Transverse colon (tissue), 4 donors: Measurements from ENCODE around the gene TMOD1. TPM values are rescaled to one million over a fixed set of nuclear protein-coding genes. Genes with fewer than 3 reads are reported as not detected.
A peak's percentile ranks its signal among the peaks of the same experiment; 100 is the strongest.

Experiments
- DNase-seq: peaks from one replicate; pipeline ENCODE4 v3.0.0-alpha.2; 2019
- H3K27ac ChIP-seq, 4 donors: fragments of 200-600 bp; sonication (generic); 2 replicates each; pipeline ENCODE4 v1.5.1; 2016 to 2018; ENCODE audit warnings: inconsistent platforms in 4 of 4
- H3K27me3 ChIP-seq: fragments of 200-600 bp; sonication (generic); 2 replicates; pipeline ENCODE4 v1.5.1; 2017; ENCODE audit warnings: inconsistent platforms
- H3K36me3 ChIP-seq, 4 donors: fragments of 200-600 bp; sonication (generic); 2 replicates each; pipeline ENCODE4 v1.5.1; 2017 to 2019; ENCODE audit warnings: inconsistent platforms in 4 of 4
- H3K4me1 ChIP-seq, 4 donors: fragments of 200-600 bp; sonication (generic); 2 replicates each; pipeline ENCODE4 v1.5.1; 2017 to 2020; ENCODE audit warnings: inconsistent platforms in 4 of 4
- H3K4me3 ChIP-seq, 4 donors: fragments of 200-600 bp; sonication (generic); 1 replicate in 1 of 4; 2 replicates in 3 of 4; pipeline versions ENCODE4 v1.5.1 to v1.6.1; 2017 to 2019; ENCODE audit warnings: inconsistent platforms in 4 of 4
- H3K9me3 ChIP-seq, 2 donors: fragments of 200-600 bp; sonication (generic); 2 replicates each; pipeline ENCODE4 v1.5.1; 2017 to 2019; ENCODE audit warnings: inconsistent platforms in 2 of 2
- CTCF ChIP-seq, 5 experiments: fragments of 200-600 bp in 3 of 5; fragments of 450-650 bp in 2 of 5; sonication (generic) in 3 of 5; IDR thresholded peaks; 1 replicate in 2 of 5; 2 replicates in 3 of 5; pipeline ENCODE4 v1.5.1; 2016 to 2017; ENCODE audit warnings: antibody characterized with exemption in 5 of 5, inconsistent platforms in 3 of 5, mild to moderate bottlenecking in 2 of 5, moderate library complexity in 1 of 5
- EP300 ChIP-seq: sonication (generic); formaldehyde crosslinking; IDR thresholded peaks from one replicate; pipeline ENCODE4 v1.6.1; 2017; ENCODE audit warnings: antibody characterized with exemption, low read depth
- POLR2A ChIP-seq: fragments of 450-650 bp; IDR thresholded peaks from one replicate; pipeline ENCODE4 v1.6.1; 2016; ENCODE audit warnings: antibody characterized with exemption, mild to moderate bottlenecking, moderate library complexity
- POLR2AphosphoS5 ChIP-seq, 3 donors: sonication (generic); formaldehyde crosslinking; IDR thresholded peaks; one replicate each; pipeline ENCODE4 v1.6.1; 2016; ENCODE audit warnings: antibody characterized with exemption in 3 of 3
- WGBS, 2 donors: methylation state at CpG; one replicate each; pipeline ENCODE4 v1.1.5; 2018; ENCODE audit warnings: low coverage in 1 of 2; 5-methylcytosine and 5-hydroxymethylcytosine counted together
- in situ Hi-C, 4 donors: fragments of 200-750 bp; cut with MboI; loops; one replicate each; pipeline versions ENCODE4 v1.15.0 to v1.15.1; 2017; ENCODE audit warnings: low sequenced_read_pairs in 3 of 4, low pct_ligation_motif_present in 1 of 4, low pct_unique_long_range_greater_than_20kb in 1 of 4
- intact Hi-C: fragments of 100-400 bp; cut with DNase I; formaldehyde crosslinking; loops from one replicate; pipeline ENCODE4 v1.15.1; 2023; ENCODE audit warnings: low total_unique reads
- total RNA-seq, 4 donors: library from RNA; depleted of rRNA; stranded (reverse); fragments of >200 nt; gene quantifications; one replicate each; pipeline ENCODE4 v1.1.0, GENCODE V29; 2016

TMOD1 gene
- total RNA-seq, 4 donors from 2014 or later: 4.2 to 11.6 (median 7.1) TPM

GRCh38 chr9:97635026-97635425, 133.6 kb downstream of the TMOD1 start:
- 57 to 65% methylated on average over 3 to 7 of the region's 7 CpGs for WGBS, 2 donors
- DNase-seq: no peak
- Histone ChIP-seq H3K4me1 (peaks cover 23 to 55% (median 39%) of the 10 kb centered on the region in 4 donors), H3K36me3 (no peaks in the 10 kb centered on the region), H3K4me3 (peak overlapping the region in 2 of 4 donors; percentile 96 to 98), H3K9me3 (no peaks in the 10 kb centered on the region), H3K27me3 (no peaks in the 10 kb centered on the region), H3K27ac (peak overlapping the region in 3 of 4 donors; percentile 94 to 99 (median 98))
- in situ Hi-C loops: no loop called here
- intact Hi-C loops: no loop called here
- no peak for TF ChIP-seq EP300
- TF ChIP-seq POLR2AphosphoS5 (IDR thresholded peaks at IDR 0.05): no peak
- TF ChIP-seq POLR2A: no peak
- TF ChIP-seq CTCF (IDR thresholded peaks at IDR 0.05): no peak

- Histone ChIP-seq H3K36me3 (peaks cover 0 to 4% (median 0%) of the 10 kb centered on the region in 4 donors), H3K4me3 (no peak overlapping the region), H3K4me1 (peaks cover 18 to 46% (median 32%) of the 10 kb centered on the region in 4 donors), H3K9me3 (no peaks in the 10 kb centered on the region), H3K27ac (no peak overlapping the region), H3K27me3 (no peaks in the 10 kb centered on the region)
- TF ChIP-seq EP300: no peak
- no peak for TF ChIP-seq POLR2A
- no peak for TF ChIP-seq POLR2AphosphoS5 (IDR thresholded peaks at IDR 0.05)
- TF ChIP-seq CTCF (IDR thresholded peaks at IDR 0.05): no peak
- DNase-seq: no peak
- intact Hi-C loops: no loop called here
- in situ Hi-C loops: no loop called here
- 87 to 90% methylated on average over 3 of the region's 3 CpGs for WGBS, 2 donors
Measured at GRCh38 chr9:97636903-97637302, 135.4 kb downstream of the TMOD1 start.

- DNase-seq: no peak
- TF ChIP-seq POLR2AphosphoS5 (IDR thresholded peaks at IDR 0.05) (no peak), CTCF (IDR thresholded peaks at IDR 0.05) (no peak), EP300 (no peak), POLR2A (no peak)
- intact Hi-C loops (no loop called here), in situ Hi-C loops (no loop called here)
- 72 to 100% methylated on average over 1 to 3 of the region's 3 CpGs for WGBS, 2 donors
- H3K27me3 ChIP-seq: no peaks in the 10 kb centered on the region
- H3K4me1 ChIP-seq: peaks cover 16 to 41% (median 28%) of the 10 kb centered on the region in 4 donors
- no peak overlapping the region for H3K4me3 ChIP-seq
- no peaks in the 10 kb centered on the region for H3K9me3 ChIP-seq
- peaks cover 0 to 15% (median 7%) of the 10 kb centered on the region in 4 donors for H3K36me3 ChIP-seq
- no peak overlapping the region for H3K27ac ChIP-seq
Measured at GRCh38 chr9:97638666-97639065, 137.2 kb downstream of the TMOD1 start.

- Histone ChIP-seq H3K36me3 (peaks cover 0 to 23% (median 12%) of the 10 kb centered on the region in 4 donors), H3K27me3 (no peaks in the 10 kb centered on the region), H3K4me1 (peaks cover 15 to 31% (median 18%) of the 10 kb centered on the region in 4 donors), H3K9me3 (no peaks in the 10 kb centered on the region), H3K4me3 (no peak overlapping the region), H3K27ac (no peak overlapping the region)
- 92% methylated on average over 2 of the region's 2 CpGs for WGBS, 2 donors
- intact Hi-C loops: no loop called here
- in situ Hi-C loops: no loop called here
- no peak for DNase-seq
- TF ChIP-seq CTCF (IDR thresholded peaks at IDR 0.05): no peak
- no peak for TF ChIP-seq EP300
- no peak for TF ChIP-seq POLR2A
- no peak for TF ChIP-seq POLR2AphosphoS5 (IDR thresholded peaks at IDR 0.05)
Measured at GRCh38 chr9:97640325-97640724, 138.9 kb downstream of the TMOD1 start.
